ENCODE results near the gene KIF1B.

GRCh38 chr1:10398734-10399443, 188.5 kb downstream of the KIF1B start, which contains the start of gene PGD:
- TF ChIP-seq, protein P1, sequence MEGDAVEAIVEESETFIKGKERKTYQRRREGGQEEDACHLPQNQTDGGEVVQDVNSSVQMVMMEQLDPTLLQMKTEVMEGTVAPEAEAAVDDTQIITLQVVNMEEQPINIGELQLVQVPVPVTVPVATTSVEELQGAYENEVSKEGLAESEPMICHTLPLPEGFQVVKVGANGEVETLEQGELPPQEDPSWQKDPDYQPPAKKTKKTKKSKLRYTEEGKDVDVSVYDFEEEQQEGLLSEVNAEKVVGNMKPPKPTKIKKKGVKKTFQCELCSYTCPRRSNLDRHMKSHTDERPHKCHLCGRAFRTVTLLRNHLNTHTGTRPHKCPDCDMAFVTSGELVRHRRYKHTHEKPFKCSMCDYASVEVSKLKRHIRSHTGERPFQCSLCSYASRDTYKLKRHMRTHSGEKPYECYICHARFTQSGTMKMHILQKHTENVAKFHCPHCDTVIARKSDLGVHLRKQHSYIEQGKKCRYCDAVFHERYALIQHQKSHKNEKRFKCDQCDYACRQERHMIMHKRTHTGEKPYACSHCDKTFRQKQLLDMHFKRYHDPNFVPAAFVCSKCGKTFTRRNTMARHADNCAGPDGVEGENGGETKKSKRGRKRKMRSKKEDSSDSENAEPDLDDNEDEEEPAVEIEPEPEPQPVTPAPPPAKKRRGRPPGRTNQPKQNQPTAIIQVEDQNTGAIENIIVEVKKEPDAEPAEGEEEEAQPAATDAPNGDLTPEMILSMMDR (IDR thresholded peaks at IDR 0.05): peak in 1 of 12 donors; percentile 31
- peak in 1 of 2 donors; percentile 82 for TF ChIP-seq POLR2A (IDR thresholded peaks at IDR 0.05)
